ENCODE measurements around the gene MYL5.

- TF ChIP-seq CTCF (conservative IDR thresholded peaks at IDR 0.05; ENCODE audit: low read depth, low read length), result no peak
- TF ChIP-seq EZH2 (IDR thresholded peaks at IDR 0.05; ENCODE audit: borderline replicate concordance, low read depth, low read length, poor library complexity, severe bottlenecking), result no peak
These were observed 26.9 kb upstream of the MYL5 start for GRCh38 chr4:647481-647880.

All from A673 (cell line).